HUES6 (cell line): ENCODE data around the gene DAPK2.

Experiments used
- H3K27ac ChIP-seq: 2 replicates; pipeline ENCODE4 v1.7.0; 2013; ENCODE audit warnings: low read depth, mild to moderate bottlenecking, low read length, inconsistent platforms
- H3K27me3 ChIP-seq: 2 replicates; pipeline ENCODE4 v1.6.1; 2013; ENCODE audit warnings: low read length; ENCODE audit not compliant: control insufficient read depth, insufficient read depth
- H3K36me3 ChIP-seq: 2 replicates; pipeline ENCODE4 v1.6.1; 2013; ENCODE audit warnings: low read length; ENCODE audit not compliant: control insufficient read depth, insufficient read depth
- H3K4me1 ChIP-seq: 2 replicates; pipeline ENCODE4 v1.6.1; 2013; ENCODE audit warnings: low read length; ENCODE audit not compliant: control insufficient read depth, insufficient read depth
- H3K4me3 ChIP-seq: 2 replicates; pipeline ENCODE4 v1.5.1; 2013; ENCODE audit warnings: low read depth, low read length
- H3K9ac ChIP-seq: one replicate; pipeline ENCODE4 v1.6.1; 2013; ENCODE audit warnings: mild to moderate bottlenecking, low read length
- H3K9me3 ChIP-seq: 2 replicates; pipeline ENCODE4 v1.6.1; 2013; ENCODE audit warnings: low read depth, low read length; ENCODE audit not compliant: control insufficient read depth, insufficient read depth

DAPK2 gene

DNA sequence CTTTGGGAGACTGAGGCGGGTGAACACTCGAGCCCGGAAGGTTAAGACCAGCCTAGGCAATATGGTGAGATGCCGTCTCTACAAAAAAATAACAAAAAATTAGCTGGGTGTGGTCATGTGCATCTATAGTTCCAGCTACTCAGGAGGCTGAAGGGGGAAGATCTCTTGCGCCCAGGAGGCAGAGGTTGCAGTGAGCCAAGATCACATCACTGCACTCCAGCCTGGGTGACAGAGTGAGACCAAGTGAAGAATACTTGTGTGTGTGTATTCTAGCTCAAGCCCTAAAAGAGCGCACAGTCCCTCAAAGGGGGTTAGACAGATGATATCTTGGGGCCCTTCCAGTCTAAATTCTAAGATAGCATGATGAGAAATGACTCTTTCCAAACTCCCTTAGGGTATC is 23.7 kb downstream of the DAPK2 start:
- Histone ChIP-seq H3K4me3 (no peak overlapping the region), H3K9ac (no peak overlapping the region), H3K27ac (no peak overlapping the region), H3K9me3 (no peaks in the 10 kb centered on the region), H3K4me1 (peaks cover 17% of the 10 kb centered on the region), H3K27me3 (no peaks in the 10 kb centered on the region), H3K36me3 (no peaks in the 10 kb centered on the region)

DNA sequence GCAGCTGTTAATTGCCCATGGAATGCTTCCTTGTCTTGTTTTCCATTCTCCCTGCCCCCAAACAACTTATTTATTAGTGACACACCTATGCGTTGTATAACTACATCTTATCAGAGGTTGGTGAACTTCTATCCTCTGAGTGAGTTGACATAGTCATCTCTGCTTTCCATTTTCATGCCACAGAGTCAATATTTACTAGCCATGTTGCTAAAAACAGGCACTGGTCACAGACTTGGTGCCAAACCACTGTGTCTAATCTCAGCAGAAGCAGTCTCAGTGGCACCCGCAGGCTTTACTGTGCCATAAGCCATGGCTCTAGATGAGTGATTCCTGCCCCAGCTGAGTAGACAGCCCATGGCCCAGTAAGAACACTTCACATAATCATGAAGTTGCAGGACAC is 26.5 kb downstream of the DAPK2 start:
- no peak overlapping the region for H3K27ac ChIP-seq
- no peaks in the 10 kb centered on the region for H3K36me3 ChIP-seq
- H3K27me3 ChIP-seq = no peaks in the 10 kb centered on the region
- no peak overlapping the region for H3K9ac ChIP-seq
- peaks cover 17% of the 10 kb centered on the region for H3K4me1 ChIP-seq
- no peaks in the 10 kb centered on the region for H3K9me3 ChIP-seq
- no peak overlapping the region for H3K4me3 ChIP-seq

DNA sequence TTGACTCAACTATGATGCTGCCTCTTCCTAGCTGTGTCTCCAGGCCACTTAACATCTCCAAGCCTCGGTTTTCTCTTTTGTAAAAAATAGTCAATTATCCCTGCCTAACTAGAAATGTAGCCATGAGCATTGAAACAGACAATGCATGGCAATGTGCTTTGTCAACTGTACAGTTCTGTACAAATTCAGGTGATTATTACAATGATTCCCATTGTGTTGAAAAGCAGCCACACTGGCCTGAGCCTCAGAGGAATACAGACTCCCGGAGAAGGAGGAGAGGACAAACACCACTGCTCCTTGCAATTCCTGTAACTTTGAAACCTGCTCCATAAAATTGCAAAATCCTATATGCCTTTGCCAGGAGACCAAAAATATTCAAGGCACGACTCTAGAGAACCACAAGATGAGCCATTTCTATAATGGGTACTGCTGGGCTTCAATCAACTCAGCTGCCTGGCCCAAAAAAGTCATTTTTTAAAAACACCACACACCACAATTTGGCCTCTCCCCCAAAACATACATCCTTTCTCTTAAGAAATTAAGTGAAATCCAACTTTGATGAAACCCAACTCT is 28.6 kb downstream of the DAPK2 start:
- H3K27me3 ChIP-seq = no peaks in the 10 kb centered on the region
- H3K9ac ChIP-seq = no peak overlapping the region
- no peaks in the 10 kb centered on the region; the same call in 1 of the 2 replicates for H3K4me1 ChIP-seq
- H3K4me3 ChIP-seq = no peak overlapping the region
- no peaks in the 10 kb centered on the region for H3K36me3 ChIP-seq
- no peaks in the 10 kb centered on the region for H3K9me3 ChIP-seq
- H3K27ac ChIP-seq = no peak overlapping the region

DNA sequence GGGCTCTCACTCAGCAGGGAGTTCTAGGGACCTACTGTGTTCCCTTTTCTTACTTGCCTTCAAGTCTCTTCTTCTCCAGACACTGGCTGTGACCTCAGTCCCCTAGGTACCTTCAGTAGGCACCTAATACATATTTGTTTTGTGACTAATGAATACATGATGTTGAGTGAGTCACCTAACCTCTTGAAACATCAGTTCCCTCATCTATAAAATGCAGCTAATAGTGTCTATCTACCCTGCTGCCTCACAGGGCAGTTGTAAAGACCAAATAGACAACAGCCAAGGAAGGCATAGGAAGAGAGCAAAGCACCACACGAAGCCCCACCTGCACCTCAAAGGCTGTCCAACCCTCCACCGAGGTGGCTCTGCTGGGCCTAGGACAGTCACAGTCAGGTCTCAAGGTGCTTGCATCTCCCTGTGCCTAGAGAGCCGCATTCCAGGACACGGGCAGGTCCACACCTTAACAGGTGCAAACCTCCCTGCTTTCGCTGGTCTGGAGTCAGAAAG is 29.1 kb downstream of the DAPK2 start:
- Histone ChIP-seq H3K36me3 (no peaks in the 10 kb centered on the region), H3K27ac (no peak overlapping the region), H3K9me3 (no peaks in the 10 kb centered on the region), H3K9ac (no peak overlapping the region), H3K4me1 (no peaks in the 10 kb centered on the region; the same call in 1 of the 2 replicates), H3K4me3 (no peak overlapping the region), H3K27me3 (no peaks in the 10 kb centered on the region)

- Histone ChIP-seq H3K27ac (no peak overlapping the region), H3K27me3 (no peaks in the 10 kb centered on the region), H3K36me3 (no peaks in the 10 kb centered on the region), H3K4me1 (no peaks in the 10 kb centered on the region; the same call in 1 of the 2 replicates), H3K9ac (no peak overlapping the region), H3K9me3 (no peaks in the 10 kb centered on the region), H3K4me3 (no peak overlapping the region)
Measured at GRCh38 chr15:64016257-64016656, 30.0 kb downstream of the DAPK2 start.

DNA sequence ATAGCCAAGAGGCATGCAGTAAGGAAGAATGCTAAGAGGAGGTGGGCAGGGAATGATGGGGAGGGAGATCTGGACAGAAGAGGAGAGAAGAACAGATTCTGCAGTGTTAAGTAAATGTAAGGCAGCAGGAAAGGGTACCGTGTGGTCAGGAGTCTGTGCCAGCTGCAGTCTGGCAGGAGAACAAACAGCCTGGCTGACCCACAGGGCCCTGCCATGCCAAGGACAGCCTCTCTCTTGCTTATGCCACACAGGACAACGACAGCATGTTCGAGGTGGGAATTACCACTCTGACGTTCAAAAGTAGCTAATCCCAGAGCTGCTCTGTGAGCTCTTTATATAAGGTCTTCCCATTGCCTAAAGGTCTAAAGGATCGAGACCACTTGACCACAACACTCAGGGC is 31.3 kb downstream of the DAPK2 start:
- H3K9me3 ChIP-seq = no peaks in the 10 kb centered on the region
- H3K27me3 ChIP-seq = no peaks in the 10 kb centered on the region
- peaks cover 7% of the 10 kb centered on the region for H3K4me1 ChIP-seq
- no peaks in the 10 kb centered on the region for H3K36me3 ChIP-seq
- no peak overlapping the region for H3K27ac ChIP-seq
- no peak overlapping the region for H3K9ac ChIP-seq
- no peak overlapping the region for H3K4me3 ChIP-seq

DNA sequence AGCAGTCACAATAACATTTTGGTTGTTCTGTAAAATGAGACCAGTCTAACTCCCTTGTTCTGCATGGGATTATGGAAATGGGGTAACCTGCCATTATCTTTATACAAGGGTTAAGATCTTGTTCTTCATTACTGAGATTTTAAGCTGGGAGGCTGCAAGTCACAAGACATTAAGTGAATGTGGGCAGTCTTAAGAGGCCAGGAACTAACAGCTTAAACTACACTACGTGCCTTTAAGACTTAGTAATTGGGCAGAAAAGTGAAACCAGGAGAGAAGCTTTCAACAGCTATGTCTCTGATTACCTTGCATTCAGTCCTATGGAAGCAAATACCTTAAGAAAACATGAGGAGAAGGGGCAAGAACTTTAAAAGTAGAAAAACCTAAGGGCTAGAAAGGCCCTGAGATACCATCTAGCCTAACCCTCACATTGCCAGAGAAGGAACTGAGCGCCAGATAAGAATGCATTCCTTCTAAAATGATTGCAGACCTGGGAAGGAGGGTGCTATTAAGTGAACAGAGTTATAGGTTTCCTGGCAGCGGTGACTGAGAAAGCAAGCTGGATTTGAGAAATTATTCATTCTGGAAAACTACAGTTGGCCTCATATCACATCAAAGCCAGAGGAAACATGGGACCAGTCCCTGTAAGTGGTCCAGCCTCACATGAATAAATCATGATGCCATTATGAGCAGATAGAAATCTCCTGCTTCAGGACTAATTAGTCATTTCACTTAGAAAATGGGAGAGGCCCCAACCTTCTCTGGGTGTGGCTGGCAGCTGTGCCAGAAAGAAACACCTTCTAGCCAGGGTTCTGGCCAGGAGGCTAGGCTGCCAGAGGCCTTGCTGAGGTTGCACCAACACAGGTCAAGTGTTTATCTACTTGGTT is 32.9 kb downstream of the DAPK2 start:
- H3K4me3 ChIP-seq = no peak overlapping the region
- peaks cover 7% of the 10 kb centered on the region for H3K4me1 ChIP-seq
- H3K36me3 ChIP-seq = no peaks in the 10 kb centered on the region
- H3K27me3 ChIP-seq = no peaks in the 10 kb centered on the region
- H3K9me3 ChIP-seq = no peaks in the 10 kb centered on the region
- no peak overlapping the region for H3K27ac ChIP-seq
- H3K9ac ChIP-seq = no peak overlapping the region

GRCh38 chr15:64011736-64012135 is 34.5 kb downstream of the DAPK2 start:
- Histone ChIP-seq H3K9me3 (no peaks in the 10 kb centered on the region), H3K4me1 (peaks cover 7% of the 10 kb centered on the region), H3K9ac (no peak overlapping the region), H3K36me3 (no peaks in the 10 kb centered on the region), H3K27ac (no peak overlapping the region), H3K27me3 (no peaks in the 10 kb centered on the region), H3K4me3 (no peak overlapping the region)

DNA sequence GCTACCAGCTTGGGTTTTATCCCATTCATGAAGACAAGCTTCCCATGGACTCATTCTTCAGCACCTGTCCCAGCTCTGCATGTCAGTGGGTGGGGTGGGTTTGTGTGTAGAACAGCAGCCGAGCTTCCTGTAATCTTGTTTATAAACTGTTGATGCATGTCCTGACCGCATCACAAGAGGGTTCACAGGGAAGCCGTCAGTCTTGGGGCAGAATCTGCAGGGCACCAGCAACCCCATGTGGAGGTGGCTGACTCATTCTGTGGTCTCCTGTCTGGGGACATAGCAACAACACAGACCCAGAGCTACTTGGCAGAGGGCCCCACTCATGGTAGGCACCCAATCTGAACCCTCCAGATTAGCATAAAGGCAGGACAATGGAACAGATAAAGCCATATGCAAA is 35.6 kb downstream of the DAPK2 start:
- Histone ChIP-seq H3K27ac (no peak overlapping the region), H3K9ac (no peak overlapping the region), H3K4me1 (peaks cover 7% of the 10 kb centered on the region), H3K27me3 (no peaks in the 10 kb centered on the region), H3K36me3 (no peaks in the 10 kb centered on the region), H3K4me3 (no peak overlapping the region), H3K9me3 (no peaks in the 10 kb centered on the region)

DNA sequence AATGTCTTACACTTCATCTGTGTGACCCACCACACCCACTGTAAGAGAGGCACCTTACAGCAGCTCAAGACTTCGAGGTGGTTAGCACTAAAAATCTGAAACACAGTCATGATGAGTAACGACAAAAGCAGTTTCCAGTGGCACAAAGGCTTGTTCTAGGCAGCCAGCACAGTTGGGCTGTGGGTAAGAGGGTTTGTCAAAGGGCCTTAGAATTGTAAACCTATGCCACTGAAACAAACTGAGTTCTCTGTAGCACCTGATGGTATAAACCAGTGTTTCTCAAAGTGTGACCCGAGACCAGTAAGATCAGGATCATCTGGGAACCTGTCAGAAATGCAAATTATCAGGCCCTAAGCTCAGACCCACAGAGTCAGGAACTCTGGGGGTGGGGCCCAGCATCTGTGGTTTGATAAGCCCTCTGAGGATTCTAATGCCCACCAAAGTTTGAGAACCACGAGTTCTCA is 36.5 kb downstream of the DAPK2 start:
- Histone ChIP-seq H3K4me3 (no peak overlapping the region), H3K9me3 (no peaks in the 10 kb centered on the region), H3K9ac (no peak overlapping the region), H3K4me1 (peaks cover 9% of the 10 kb centered on the region), H3K27me3 (no peaks in the 10 kb centered on the region), H3K36me3 (no peaks in the 10 kb centered on the region), H3K27ac (no peak overlapping the region)

- H3K9ac ChIP-seq = no peak overlapping the region
- H3K36me3 ChIP-seq = no peaks in the 10 kb centered on the region
- H3K27me3 ChIP-seq = no peaks in the 10 kb centered on the region
- H3K4me3 ChIP-seq = no peak overlapping the region
- H3K27ac ChIP-seq = no peak overlapping the region
- peaks cover 12% of the 10 kb centered on the region for H3K4me1 ChIP-seq
- no peaks in the 10 kb centered on the region for H3K9me3 ChIP-seq
Measured at GRCh38 chr15:64009241-64009640, 37.0 kb downstream of the DAPK2 start.
